ENCODE results near the gene SNCG.
"Not testable (repeated sequence)": the region's sequence is repeated elsewhere in the genome, so short reads cannot be mapped to it uniquely, and the experiment has no call there.

Gene SNCG

GRCh38 chr10:86945361-86946212 is 12.8 kb upstream of the SNCG start:
- no peak for DNase-seq (ENCODE audit: low read depth)

- DNase-seq (ENCODE audit: low read depth), result no peak
Measured at GRCh38 chr10:86946213-86947155, 11.9 kb upstream of the SNCG start.

GRCh38 chr10:86947806-86948205 is 10.6 kb upstream of the SNCG start:
- DNase-seq (ENCODE audit: low read depth), result not testable (repeated sequence)

GRCh38 chr10:86950349-86950748 is 8.1 kb upstream of the SNCG start:
- DNase-seq (ENCODE audit: low read depth), result no peak

- no peak for DNase-seq (ENCODE audit: low read depth)
Measured at GRCh38 chr10:86951184-86951761, 7.1 kb upstream of the SNCG start.

GRCh38 chr10:86952106-86952505 is 6.3 kb upstream of the SNCG start:
- DNase-seq (ENCODE audit: low read depth), result no peak

GRCh38 chr10:86952697-86953096 is 5.7 kb upstream of the SNCG start:
- not testable (repeated sequence) for DNase-seq (ENCODE audit: low read depth)

GRCh38 chr10:86953747-86954680 is 4.4 kb upstream of the SNCG start:
- DNase-seq (ENCODE audit: low read depth), result no peak

- DNase-seq (ENCODE audit: low read depth), result no peak
Measured at GRCh38 chr10:86954681-86955500, 3.5 kb upstream of the SNCG start.

- no peak for DNase-seq (ENCODE audit: low read depth)
Measured at GRCh38 chr10:86955501-86956194, 2.8 kb upstream of the SNCG start.

- no peak for DNase-seq (ENCODE audit: low read depth)
Measured at GRCh38 chr10:86956195-86956847, 2.1 kb upstream of the SNCG start.

- DNase-seq (ENCODE audit: low read depth), result no peak
Measured at GRCh38 chr10:86956848-86957448, 1.5 kb upstream of the SNCG start.

- DNase-seq (ENCODE audit: low read depth), result no peak
Measured at GRCh38 chr10:86957471-86958115, 806 bp upstream of the SNCG start, which contains the start of gene MMRN2. TSS of gene MMRN2 (minus strand) at chr10:86957615. CDS start at chr10:86957541, 74 bp downstream.

GRCh38 chr10:86958901-86959736 is 720 bp downstream of the SNCG start:
- no peak for DNase-seq (ENCODE audit: low read depth)

GRCh38 chr10:86959737-86960002 is 1.3 kb downstream of the SNCG start:
- DNase-seq (ENCODE audit: low read depth), result no peak

- no peak for DNase-seq (ENCODE audit: low read depth)
Measured at GRCh38 chr10:86960003-86960862, 1.8 kb downstream of the SNCG start.

Measured in activated gamma-delta T cell treated with anti-CD3 and anti-CD28 coated beads, Interleukin-2, amount 50 U/mL, for 16 hours (primary cell).